GM12878 (cell line): ENCODE results near the gene IL15. TPM values are rescaled to one million over a fixed set of nuclear protein-coding genes. Genes with fewer than 3 reads are reported as not detected.
A peak's percentile ranks its signal among the peaks of the same experiment; 100 is the strongest.

ENCODE experiments used
- ATAC-seq: fragments of 200-7000 bp; cut with Tn5 transposase; 3 replicates; pipeline ENCODE4 v1.9.1; 2020; ENCODE audit warnings: mild to moderate bottlenecking, moderate library complexity
- BruUV-seq: library from RNA; stranded (reverse); fragments of 400-500 nt; replicated peaks from 2 replicates; lab custom pipeline; 2021; lab: Mats Ljungman, UMichigan
- CTCF ChIA-PET: fragments of 300-600 bp; sonication (Branson Sonifier 250); formaldehyde crosslinking; extraction: SDS; loops from one replicate; lab custom pipeline; 2021; ENCODE audit warnings: inconsistent platforms; lab: Yijun Ruan, JAX
- POLR2A ChIA-PET: fragments of 350-600 bp; formaldehyde crosslinking; extraction: SDS; loops from one replicate; lab custom pipeline; 2021; ENCODE audit warnings: inconsistent platforms; lab: Charles Lee
- RAD21 ChIA-PET: fragments of 300-600 bp; sonication (Branson Sonifier 250); formaldehyde crosslinking; loops from one replicate; lab custom pipeline; 2023; ENCODE audit warnings: antibody characterized with exemption; ENCODE audit not compliant: unreplicated experiment; lab: Charles Lee
- SMC1A ChIA-PET: fragments of 300-600 bp; sonication (Branson Sonifier 250); formaldehyde crosslinking; loops from one replicate; lab custom pipeline; 2023; ENCODE audit not compliant: unreplicated experiment, uncharacterized antibody; lab: Charles Lee
- DNase-seq: peaks from one replicate; pipeline ENCODE4 v3.0.0-alpha.2; 2011; ENCODE audit warnings: low read depth, low spot score
- FAIRE-seq: peaks from 3 replicates; lab custom pipeline; 2011; peaks lifted over from hg19 to GRCh38; lab: Jason Lieb, UNC
- H2AFZ ChIP-seq: 2 replicates; pipeline ENCODE4 v1.6.0; 2011; ENCODE audit warnings: low read depth, low read length, control low read depth; ENCODE audit not compliant: control insufficient read depth
- H3K27ac ChIP-seq: 2 replicates; pipeline ENCODE4 v1.5.1; 2011; ENCODE audit warnings: control low read depth; ENCODE audit not compliant: control insufficient read depth, insufficient read depth
- H3K27me3 ChIP-seq, 2 experiments: replicated peaks in 1 of 2; 2 replicates each; pipeline versions ENCODE4 v1.6.0 to v1.6.1; 2011; ENCODE audit warnings: low read length in 1 of 2; ENCODE audit not compliant: control insufficient read depth in 2 of 2, insufficient read depth in 2 of 2
- H3K36me3 ChIP-seq, 2 experiments: 2 replicates each; pipeline ENCODE4 v1.5.1; 2011; ENCODE audit warnings: low read length in 1 of 2; ENCODE audit not compliant: control insufficient read depth in 2 of 2, insufficient read depth in 2 of 2
- H3K4me1 ChIP-seq: 2 replicates; pipeline ENCODE4 v1.6.1; 2011; ENCODE audit warnings: mild to moderate bottlenecking, low read length, moderate library complexity, mixed read lengths; ENCODE audit not compliant: control insufficient read depth, insufficient read depth
- H3K4me2 ChIP-seq: 2 replicates; pipeline ENCODE4 v1.6.0; 2011; ENCODE audit warnings: control low read depth; ENCODE audit not compliant: control insufficient read depth, insufficient read depth
- H3K4me3 ChIP-seq: fragments of 200-600 bp; sonication (generic); 2 replicates; pipeline ENCODE4 v1.5.1; 2016
- H3K79me2 ChIP-seq: 2 replicates; pipeline ENCODE4 v1.6.0; 2011; ENCODE audit warnings: low read length; ENCODE audit not compliant: control insufficient read depth, insufficient read depth
- H3K9ac ChIP-seq: 2 replicates; pipeline ENCODE4 v1.8.0; 2011; ENCODE audit warnings: low read length, control low read depth, mixed read lengths; ENCODE audit not compliant: control insufficient read depth, insufficient read depth
- H3K9me3 ChIP-seq: replicated peaks from 3 replicates; pipeline ENCODE4 v1.5.1; 2011; ENCODE audit warnings: mild to moderate bottlenecking, low read length; ENCODE audit not compliant: control insufficient read depth, insufficient read depth
- H4K20me1 ChIP-seq: 2 replicates; pipeline ENCODE4 v1.6.0; 2011; ENCODE audit not compliant: control insufficient read depth, insufficient read depth
- BHLHE40 ChIP-seq, 2 experiments: fragments of 450-650 bp in 1 of 2; IDR thresholded peaks; 2 replicates each; pipeline ENCODE4 v1.6.1; 2011 to 2017; ENCODE audit warnings: low read depth in 2 of 2, borderline replicate concordance in 1 of 2, improper control_type of control experiment in 1 of 2, low read length in 1 of 2, mild to moderate bottlenecking in 1 of 2
- CREM ChIP-seq: IDR thresholded peaks from 2 replicates; pipeline ENCODE4 v1.6.1; 2014; ENCODE audit warnings: antibody characterized with exemption, low read depth
- GATAD2B ChIP-seq: fragments of 450-650 bp; conservative IDR thresholded peaks from 2 replicates; pipeline ENCODE4 v1.6.1; 2017; ENCODE audit warnings: low read depth, mild to moderate bottlenecking, moderate library complexity
- IKZF1 ChIP-seq: fragments of 450-650 bp; conservative IDR thresholded peaks from 2 replicates; pipeline ENCODE4 v1.6.1; 2017; ENCODE audit warnings: antibody characterized with exemption, mild to moderate bottlenecking
- IKZF2 ChIP-seq, 2 experiments: fragments of 450-650 bp; IDR thresholded peaks; 2 replicates each; pipeline ENCODE4 v1.6.1; 2017; ENCODE audit warnings: mild to moderate bottlenecking in 2 of 2, moderate library complexity in 2 of 2
- MXI1 ChIP-seq: fragments of 150-350 bp; IDR thresholded peaks from 2 replicates; pipeline ENCODE4 v1.6.1; 2011; ENCODE audit warnings: low read depth, mild to moderate bottlenecking, inconsistent platforms, low read length, improper control_type of control experiment
- PAX5 ChIP-seq: IDR thresholded peaks from 2 replicates; pipeline ENCODE4 v1.6.1; 2011; ENCODE audit warnings: low read depth, low read length, borderline replicate concordance
- POLR2A ChIP-seq: IDR thresholded peaks from 2 replicates; pipeline ENCODE4 v1.6.1; 2011; ENCODE audit warnings: low read depth, mild to moderate bottlenecking, low read length
- POLR2AphosphoS5 ChIP-seq: IDR thresholded peaks from 2 replicates; pipeline ENCODE4 v1.6.1; 2011; ENCODE audit warnings: mild to moderate bottlenecking, low read length, inconsistent platforms
- RUNX3 ChIP-seq: IDR thresholded peaks from 2 replicates; pipeline ENCODE4 v1.6.1; 2012; ENCODE audit warnings: low read length, inconsistent platforms
- ZZZ3 ChIP-seq: IDR thresholded peaks from 2 replicates; pipeline ENCODE4 v1.6.1; 2011; ENCODE audit warnings: low read depth; ENCODE audit not compliant: control insufficient read depth, insufficient read length
- WGBS: methylation state at CpG from one replicate; pipeline ENCODE4 v1.1.6; 2016; ENCODE audit warnings: low lambda C conversion rate; ENCODE audit not compliant: insufficient replicate concordance, insufficient coverage; ENCODE audit errors: missing lambda C conversion rate; 5-methylcytosine and 5-hydroxymethylcytosine counted together
- in situ Hi-C: fragments of 300-500 bp; cut with MboI; formaldehyde crosslinking; loops from 9 replicates; pipeline ENCODE4 v1.14.3; 2018; ENCODE audit warnings: mixed read lengths
- intact Hi-C: fragments of 100-400 bp; cut with micrococcal nuclease; formaldehyde crosslinking; loops from one replicate; pipeline ENCODE4 v1.14.2; 2022; ENCODE audit not compliant: unreplicated experiment
- polyA plus RNA-seq, 11 experiments: library from polyadenylated mRNA; depleted of rRNA in 4 of 11; unstranded in 6 of 11; stranded (reverse) in 5 of 11; fragments of >200 nt; fragmentation: Nextera tagmentation in 4 of 11; fragmentation: Illumina TruSeq in 1 of 11; extraction: Ambion mirVana in 4 of 11; extraction: Trizol in 1 of 11; gene quantifications; 1 replicate in 1 of 11; 2 replicates in 10 of 11; pipeline versions ENCODE4 v1.2.1 to v1.2.3, GENCODE V29; 2011 to 2016; ENCODE audit warnings: inconsistent platforms in 2 of 11, missing spikeins in 2 of 11, low read depth in 1 of 11
- total RNA-seq, 4 experiments: library from RNA; depleted of rRNA in 3 of 4; stranded (reverse); fragments of >200 nt in 3 of 4; fragmentation: Illumina TruSeq in 1 of 4; extraction: Trizol in 1 of 4; gene quantifications; 2 replicates each; pipeline versions ENCODE4 v1.2.1 to v1.2.3, GENCODE V29; 2013 to 2021
- TF ChIP-seq, protein P1 (sequence below): fragments of 150-350 bp; IDR thresholded peaks from 2 replicates; pipeline ENCODE4 v1.6.1; 2014; ENCODE audit warnings: mild to moderate bottlenecking, low read depth, low read length
- TF ChIP-seq, protein P2 (sequence below): IDR thresholded peaks from 2 replicates; pipeline ENCODE4 v1.6.1; 2011; ENCODE audit warnings: borderline replicate concordance, low read depth, mild to moderate bottlenecking, moderate library complexity, low read length; ENCODE audit not compliant: insufficient read depth, poor library complexity, severe bottlenecking
- TF ChIP-seq, protein P3 (sequence below): IDR thresholded peaks from 2 replicates; pipeline ENCODE4 v1.6.1; 2012; ENCODE audit warnings: low read depth, low read length, improper control_type of control experiment

Gene IL15
- total and polyA plus RNA-seq, 10 of the 15 experiments (the other 5 are each of a cell fraction or from before 2014, with no cell fraction given): 6.0 to 11.4 (median 8.2) TPM

DNA sequence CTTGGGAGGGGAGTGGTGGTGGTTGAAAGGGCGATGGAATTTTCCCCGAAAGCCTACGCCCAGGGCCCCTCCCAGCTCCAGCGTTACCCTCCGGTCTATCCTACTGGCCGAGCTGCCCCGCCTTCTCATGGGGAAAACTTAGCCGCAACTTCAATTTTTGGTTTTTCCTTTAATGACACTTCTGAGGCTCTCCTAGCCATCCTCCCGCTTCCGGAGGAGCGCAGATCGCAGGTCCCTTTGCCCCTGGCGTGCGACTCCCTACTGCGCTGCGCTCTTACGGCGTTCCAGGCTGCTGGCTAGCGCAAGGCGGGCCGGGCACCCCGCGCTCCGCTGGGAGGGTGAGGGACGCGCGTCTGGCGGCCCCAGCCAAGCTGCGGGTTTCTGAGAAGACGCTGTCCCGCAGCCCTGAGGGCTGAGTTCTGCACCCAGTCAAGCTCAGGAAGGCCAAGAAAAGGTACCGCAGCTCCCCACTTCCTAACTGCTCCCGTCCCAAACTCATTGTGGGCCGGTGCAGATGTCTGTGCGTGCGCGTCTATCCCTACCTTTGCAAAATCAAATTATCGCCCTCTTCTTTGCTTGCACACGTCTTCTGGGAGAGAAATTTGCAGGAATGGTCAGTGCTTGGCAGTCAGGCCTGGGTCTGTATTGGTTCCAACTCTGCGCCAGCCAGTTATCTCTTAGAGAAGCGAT lies 533 bp downstream of the IL15 start:
- BruUV-seq: no TSS peak
- ATAC-seq (peak; percentile 78), DNase-seq (no peak), FAIRE-seq (no peak)
- H3K4me3 ChIP-seq: peak overlapping the region; percentile 96
- ChIA-PET SMC1A (interaction anchor here (0.9 to 3.4 kb wide), 13 partner anchors 10 to 688 kb away, joined by 3 to 22 read pairs (median 6); no protein-coding TSS in a partner anchor), CTCF (interaction anchor here (1.5 to 3.4 kb wide), 2 partner anchors 10 to 66 kb away, joined by 4 to 13 read pairs; no protein-coding TSS in a partner anchor), POLR2A (interaction anchor here (0.8 to 1.3 kb wide), 3 partner anchors 10 to 69 kb away, joined by 4 to 7 read pairs (median 4); no protein-coding TSS in a partner anchor), RAD21 (interaction anchor here (0.7 to 2.7 kb wide), 6 partner anchors 10 to 330 kb away, joined by 3 to 8 read pairs (median 6); no protein-coding TSS in a partner anchor)
- 4% methylated on average over 41 of the region's 41 CpGs for WGBS
- intact Hi-C loops (loop anchor here (2.0 to 10.0 kb wide), 6 partner anchors 22 to 412 kb away; partner anchors contain the start of gene ZNF330), in situ Hi-C loops (no loop called here)
- no peaks in the 10 kb centered on the region for H3K36me3 ChIP-seq
- peak; percentile 37; the same call in 1 of the 2 replicates for TF ChIP-seq POLR2AphosphoS5
- TF ChIP-seq, protein P1, sequence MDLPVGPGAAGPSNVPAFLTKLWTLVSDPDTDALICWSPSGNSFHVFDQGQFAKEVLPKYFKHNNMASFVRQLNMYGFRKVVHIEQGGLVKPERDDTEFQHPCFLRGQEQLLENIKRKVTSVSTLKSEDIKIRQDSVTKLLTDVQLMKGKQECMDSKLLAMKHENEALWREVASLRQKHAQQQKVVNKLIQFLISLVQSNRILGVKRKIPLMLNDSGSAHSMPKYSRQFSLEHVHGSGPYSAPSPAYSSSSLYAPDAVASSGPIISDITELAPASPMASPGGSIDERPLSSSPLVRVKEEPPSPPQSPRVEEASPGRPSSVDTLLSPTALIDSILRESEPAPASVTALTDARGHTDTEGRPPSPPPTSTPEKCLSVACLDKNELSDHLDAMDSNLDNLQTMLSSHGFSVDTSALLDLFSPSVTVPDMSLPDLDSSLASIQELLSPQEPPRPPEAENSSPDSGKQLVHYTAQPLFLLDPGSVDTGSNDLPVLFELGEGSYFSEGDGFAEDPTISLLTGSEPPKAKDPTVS: no peak
- TF ChIP-seq PAX5: peak; percentile 83
- TF ChIP-seq ZZZ3: no peak
- TF ChIP-seq, protein P2, sequence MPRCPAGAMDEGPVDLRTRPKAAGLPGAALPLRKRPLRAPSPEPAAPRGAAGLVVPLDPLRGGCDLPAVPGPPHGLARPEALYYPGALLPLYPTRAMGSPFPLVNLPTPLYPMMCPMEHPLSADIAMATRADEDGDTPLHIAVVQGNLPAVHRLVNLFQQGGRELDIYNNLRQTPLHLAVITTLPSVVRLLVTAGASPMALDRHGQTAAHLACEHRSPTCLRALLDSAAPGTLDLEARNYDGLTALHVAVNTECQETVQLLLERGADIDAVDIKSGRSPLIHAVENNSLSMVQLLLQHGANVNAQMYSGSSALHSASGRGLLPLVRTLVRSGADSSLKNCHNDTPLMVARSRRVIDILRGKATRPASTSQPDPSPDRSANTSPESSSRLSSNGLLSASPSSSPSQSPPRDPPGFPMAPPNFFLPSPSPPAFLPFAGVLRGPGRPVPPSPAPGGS: no peak
- TF ChIP-seq IKZF1: 0 out of 2 replicates have a peak, but pooled peaks have one; percentile 63
- TF ChIP-seq RUNX3: 0 out of 2 replicates have a peak, but pooled peaks have one; percentile 10
- TF ChIP-seq IKZF2 (IDR thresholded peaks at IDR 0.05): peak in 1 of 2 experiments; percentile 42; a peak in 2 of 4 replicates
- TF ChIP-seq GATAD2B: peak; percentile 44; the same call in 1 of the 2 replicates
- TF ChIP-seq CREM: peak; percentile 3; the same call in 1 of the 2 replicates
- TF ChIP-seq, protein P3, sequence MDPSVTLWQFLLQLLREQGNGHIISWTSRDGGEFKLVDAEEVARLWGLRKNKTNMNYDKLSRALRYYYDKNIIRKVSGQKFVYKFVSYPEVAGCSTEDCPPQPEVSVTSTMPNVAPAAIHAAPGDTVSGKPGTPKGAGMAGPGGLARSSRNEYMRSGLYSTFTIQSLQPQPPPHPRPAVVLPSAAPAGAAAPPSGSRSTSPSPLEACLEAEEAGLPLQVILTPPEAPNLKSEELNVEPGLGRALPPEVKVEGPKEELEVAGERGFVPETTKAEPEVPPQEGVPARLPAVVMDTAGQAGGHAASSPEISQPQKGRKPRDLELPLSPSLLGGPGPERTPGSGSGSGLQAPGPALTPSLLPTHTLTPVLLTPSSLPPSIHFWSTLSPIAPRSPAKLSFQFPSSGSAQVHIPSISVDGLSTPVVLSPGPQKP: peak; percentile 39; the same call in 1 of the 2 replicates
- TF ChIP-seq POLR2A: peak; percentile 60; the same call in 1 of the 2 replicates
- no peak for TF ChIP-seq BHLHE40 (IDR thresholded peaks at IDR 0.05; ENCODE audit: borderline replicate concordance in 1 of 2, low read depth in 2 of 2, low read length in 1 of 2)
- TF ChIP-seq MXI1: no peak
- peak overlapping the region; percentile 90 for H3K4me2 ChIP-seq
- H3K79me2 ChIP-seq: peaks cover 44% of the 10 kb centered on the region
- H4K20me1 ChIP-seq: no peaks in the 10 kb centered on the region
- peak overlapping the region; percentile 90 for H3K27ac ChIP-seq
- H3K9ac ChIP-seq: peak overlapping the region; percentile 80
- peak overlapping the region; percentile 71 for H2AFZ ChIP-seq
- peaks cover 8% of the 10 kb centered on the region for H3K4me1 ChIP-seq
- no peaks in the 10 kb centered on the region for H3K9me3 ChIP-seq
- H3K27me3 ChIP-seq: no peaks in the 10 kb centered on the region
